HepG2 (cell line): ENCODE data around the gene PDS5B. TPM values are rescaled to one million over a fixed set of nuclear protein-coding genes. Genes with fewer than 3 reads are reported as not detected.
A peak's percentile ranks its signal among the peaks of the same experiment; 100 is the strongest.

Experiments used
- ATAC-seq: fragments of 200-7000 bp; cut with Tn5 transposase; 3 replicates; pipeline ENCODE4 v1.9.1; 2020; ENCODE audit warnings: mild to moderate bottlenecking, moderate library complexity
- BruUV-seq: library from RNA; stranded (reverse); fragments of 400-500 nt; replicated peaks from 2 replicates; lab custom pipeline; 2021; lab: Mats Ljungman, UMichigan
- CTCF ChIA-PET: fragments of 300-600 bp; formaldehyde crosslinking; extraction: SDS; loops from one replicate; lab custom pipeline; 2021; ENCODE audit warnings: low total read pairs, inconsistent platforms, low intra/inter-chr PET ratio; lab: Yijun Ruan, JAX
- POLR2A ChIA-PET: fragments of 350-600 bp; sonication (Branson Sonifier 250); formaldehyde crosslinking; loops from one replicate; lab custom pipeline; 2020; ENCODE audit warnings: antibody characterized with exemption, inconsistent platforms; lab: Yijun Ruan, JAX
- DNase-seq: peaks from one replicate; pipeline ENCODE4 v3.0.0-alpha.2; 2015; ENCODE audit warnings: low spot score
- FAIRE-seq: peaks from 3 replicates; lab custom pipeline; 2011; peaks lifted over from hg19 to GRCh38; lab: Jason Lieb, UNC
- H2AFZ ChIP-seq: one replicate; pipeline ENCODE4 v1.6.1; 2011; ENCODE audit warnings: low read length, inconsistent platforms
- H3K27ac ChIP-seq: fragments of 300-600 bp; 3 replicates; pipeline ENCODE4 v1.8.0; 2011; ENCODE audit warnings: mixed run types, mild to moderate bottlenecking, mixed read lengths, low read length, inconsistent platforms; ENCODE audit not compliant: insufficient read depth; ENCODE audit errors: extremely low read length
- H3K27me3 ChIP-seq, 2 experiments: fragments of 200-600 bp in 1 of 2; 2 replicates in 1 of 2; 3 replicates in 1 of 2; pipeline versions ENCODE4 v1.6.0 to v1.8.0; 2011; ENCODE audit warnings: low read length in 2 of 2, mild to moderate bottlenecking in 2 of 2, moderate library complexity in 2 of 2, inconsistent platforms in 1 of 2; ENCODE audit not compliant: insufficient read depth in 2 of 2, control insufficient read depth in 1 of 2
- H3K36me3 ChIP-seq, 2 experiments: fragments of 200-600 bp in 1 of 2; replicated peaks in 1 of 2; 2 replicates in 1 of 2; 3 replicates in 1 of 2; pipeline versions ENCODE4 v1.5.1 to v1.8.0; 2011; ENCODE audit warnings: low read length in 2 of 2, inconsistent platforms in 1 of 2; ENCODE audit not compliant: insufficient read depth in 2 of 2, control insufficient read depth in 1 of 2
- H3K4me1 ChIP-seq: 2 replicates; pipeline ENCODE4 v1.5.1; 2012; ENCODE audit warnings: low read length, inconsistent platforms; ENCODE audit not compliant: insufficient read depth
- H3K4me2 ChIP-seq: 2 replicates; pipeline ENCODE4 v1.6.0; 2011; ENCODE audit warnings: low read depth, low read length, inconsistent platforms
- H3K4me3 ChIP-seq, 3 experiments: fragments of 200-600 bp in 1 of 3; sonication (generic), shearing (Covaris generic) in 1 of 3; replicated peaks in 1 of 3; 2 replicates each; pipeline ENCODE4 v1.5.1; 2011 to 2016; ENCODE audit warnings: low read length in 3 of 3, inconsistent platforms in 2 of 3, low read depth in 2 of 3, mild to moderate bottlenecking in 2 of 3, control low read depth in 1 of 3, mixed read lengths in 1 of 3; ENCODE audit not compliant: insufficient read depth in 1 of 3
- H3K79me2 ChIP-seq: one replicate; pipeline ENCODE4 v1.6.1; 2011; ENCODE audit warnings: low read length, inconsistent platforms; ENCODE audit not compliant: insufficient read depth
- H3K9ac ChIP-seq: 2 replicates; pipeline ENCODE4 v1.6.0; 2011; ENCODE audit warnings: mild to moderate bottlenecking, low read depth, low read length, inconsistent platforms; ENCODE audit not compliant: insufficient read depth
- H3K9me3 ChIP-seq: 2 replicates; pipeline ENCODE4 v1.5.1; 2012; ENCODE audit warnings: mild to moderate bottlenecking, low read length
- H4K20me1 ChIP-seq: 2 replicates; pipeline ENCODE4 v1.6.0; 2011; ENCODE audit warnings: inconsistent platforms, mild to moderate bottlenecking, low read length, moderate library complexity; ENCODE audit not compliant: insufficient read depth
- HNF4A ChIP-seq: sonication (generic); formaldehyde crosslinking; IDR thresholded peaks from 2 replicates; pipeline ENCODE4 v1.4.0; 2020; ENCODE audit warnings: missing genetic modification reagents
- KDM1A ChIP-seq: IDR thresholded peaks from 2 replicates; pipeline ENCODE4 v1.6.1; 2016; ENCODE audit warnings: missing compliant biosample characterization
- MAFF ChIP-seq: IDR thresholded peaks from 2 replicates; pipeline ENCODE4 v1.6.1; 2011; ENCODE audit warnings: low read depth, low read length, improper control_type of control experiment
- RFXAP ChIP-seq: sonication (generic); formaldehyde crosslinking; IDR thresholded peaks from 2 replicates; pipeline ENCODE4 v1.4.0; 2020; ENCODE audit warnings: missing genetic modification reagents, borderline replicate concordance
- SAP130 ChIP-seq: IDR thresholded peaks from 2 replicates; pipeline ENCODE4 v1.6.1; 2016; ENCODE audit warnings: low read depth
- ZNF441 ChIP-seq: sonication (generic); formaldehyde crosslinking; IDR thresholded peaks from 2 replicates; pipeline ENCODE4 v1.7.0; 2021; ENCODE audit warnings: missing genetic modification reagents, borderline replicate concordance
- ZNF496 ChIP-seq: sonication (generic); formaldehyde crosslinking; IDR thresholded peaks from 2 replicates; pipeline ENCODE4 v1.8.1; 2023; ENCODE audit warnings: mild to moderate bottlenecking, moderate library complexity, missing genetic modification reagents; ENCODE audit not compliant: insufficient replicate concordance
- ZNF629 ChIP-seq: sonication (generic); formaldehyde crosslinking; conservative IDR thresholded peaks from 2 replicates; pipeline ENCODE4 v1.5.0; 2020; ENCODE audit warnings: missing genetic modification reagents
- ZNF850 ChIP-seq: sonication (generic); formaldehyde crosslinking; conservative IDR thresholded peaks from 2 replicates; pipeline ENCODE4 v1.9.0; 2021; ENCODE audit warnings: mild to moderate bottlenecking, missing genetic modification reagents
- WGBS: methylation state at CpG from one replicate; pipeline ENCODE4 v1.1.6; 2017; ENCODE audit warnings: low lambda C conversion rate; 5-methylcytosine and 5-hydroxymethylcytosine counted together
- in situ Hi-C: cut with HindIII; loops from 2 replicates; pipeline ENCODE4 v1.10.0; 2017; ENCODE audit warnings: low pct_unique_long_range_greater_than_20kb; ENCODE audit not compliant: extremely low pct_ligation_motif_present
- intact Hi-C: fragments of 100-400 bp; cut with micrococcal nuclease; formaldehyde crosslinking; loops from one replicate; pipeline ENCODE4 v1.10.0; 2022; ENCODE audit not compliant: unreplicated experiment
- polyA plus RNA-seq, 8 experiments: library from polyadenylated mRNA; depleted of rRNA in 3 of 8; stranded (reverse) in 7 of 8; unstranded in 1 of 8; fragments of >200 nt; fragmentation: Illumina TruSeq in 4 of 8; extraction: Trizol in 4 of 8; gene quantifications; 2 replicates each; pipeline versions ENCODE4 v1.2.1 to v1.2.3, GENCODE V29; 2011 to 2016; ENCODE audit warnings: low read depth in 4 of 8, missing spikeins in 1 of 8, mixed read lengths in 1 of 8; ENCODE audit not compliant: insufficient read depth in 1 of 8
- total RNA-seq, 5 experiments: library from RNA; depleted of rRNA; stranded (reverse); fragments of >200 nt; fragmentation: Illumina TruSeq; extraction: Trizol; gene quantifications; 2 replicates each; pipeline ENCODE4 v1.2.3, GENCODE V29; 2016; ENCODE audit warnings: low read depth in 1 of 5
- TF ChIP-seq, protein P1 (sequence below): sonication (generic); formaldehyde crosslinking; IDR thresholded peaks from 2 replicates; pipeline ENCODE4 v1.4.0; 2020; ENCODE audit warnings: mild to moderate bottlenecking, missing genetic modification reagents

PDS5B gene
- total and polyA plus RNA-seq, 2 of the 13 experiments (the other 11 are each of a cell fraction or from before 2014, with no cell fraction given): 5.8 to 24.6 TPM

- 90% methylated on average over 5 of the region's 5 CpGs for WGBS
- Histone ChIP-seq H3K27me3 (no peaks in the 10 kb centered on the region), H3K4me3 (no peak overlapping the region), H3K27ac (no peak overlapping the region), H3K4me1 (peaks cover 14% of the 10 kb centered on the region), H2AFZ (no peak overlapping the region), H3K9ac (no peak overlapping the region), H3K9me3 (peaks cover 6% of the 10 kb centered on the region; the same call in 1 of the 2 replicates), H3K4me2 (no peak overlapping the region), H3K36me3 (no peaks in the 10 kb centered on the region), H4K20me1 (no peaks in the 10 kb centered on the region), H3K79me2 (peaks cover 92% of the 10 kb centered on the region)
- ChIA-PET CTCF (no interaction called here), POLR2A (no interaction called here)
- DNase-seq: no peak
- in situ Hi-C loops (no loop called here), intact Hi-C loops (no loop called here)
- TF ChIP-seq HNF4A: no peak
- TF ChIP-seq SAP130: no peak
- TF ChIP-seq ZNF496 (CRISPR knock-in tag): no peak
- TF ChIP-seq, protein P1, sequence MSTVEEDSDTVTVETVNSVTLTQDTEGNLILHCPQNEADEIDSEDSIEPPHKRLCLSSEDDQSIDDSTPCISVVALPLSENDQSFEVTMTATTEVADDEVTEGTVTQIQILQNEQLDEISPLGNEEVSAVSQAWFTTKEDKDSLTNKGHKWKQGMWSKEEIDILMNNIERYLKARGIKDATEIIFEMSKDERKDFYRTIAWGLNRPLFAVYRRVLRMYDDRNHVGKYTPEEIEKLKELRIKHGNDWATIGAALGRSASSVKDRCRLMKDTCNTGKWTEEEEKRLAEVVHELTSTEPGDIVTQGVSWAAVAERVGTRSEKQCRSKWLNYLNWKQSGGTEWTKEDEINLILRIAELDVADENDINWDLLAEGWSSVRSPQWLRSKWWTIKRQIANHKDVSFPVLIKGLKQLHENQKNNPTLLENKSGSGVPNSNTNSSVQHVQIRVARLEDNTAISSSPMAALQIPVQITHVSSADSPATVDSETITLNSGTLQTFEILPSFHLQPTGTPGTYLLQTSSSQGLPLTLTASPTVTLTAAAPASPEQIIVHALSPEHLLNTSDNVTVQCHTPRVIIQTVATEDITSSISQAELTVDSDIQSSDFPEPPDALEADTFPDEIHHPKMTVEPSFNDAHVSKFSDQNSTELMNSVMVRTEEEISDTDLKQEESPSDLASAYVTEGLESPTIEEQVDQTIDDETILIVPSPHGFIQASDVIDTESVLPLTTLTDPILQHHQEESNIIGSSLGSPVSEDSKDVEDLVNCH (CRISPR knock-in tag): no peak
- TF ChIP-seq ZNF850 (CRISPR knock-in tag): no peak
- FAIRE-seq: no peak
- BruUV-seq: no TSS peak
- no peak for ATAC-seq
These were observed 30.7 kb downstream of the PDS5B start for GRCh38 chr13:32616883-32617511.

GRCh38 chr13:32622827-32623226 is 36.6 kb downstream of the PDS5B start:
- FAIRE-seq: no peak
- no peaks in the 10 kb centered on the region for H4K20me1 ChIP-seq
- H2AFZ ChIP-seq: no peak overlapping the region
- intact Hi-C loops (no loop called here), in situ Hi-C loops (no loop called here)
- no peak overlapping the region for H3K27ac ChIP-seq
- H3K4me2 ChIP-seq: no peak overlapping the region
- DNase-seq: no peak
- no peak for ATAC-seq
- CTCF ChIA-PET: no interaction called here
- peaks cover 98% of the 10 kb centered on the region for H3K79me2 ChIP-seq
- no TSS peak for BruUV-seq
- no peak overlapping the region for H3K9ac ChIP-seq
- 95% methylated on average over 3 of the region's 3 CpGs for WGBS
- TF ChIP-seq KDM1A (CRISPR knock-in tag) (no peak), RFXAP (CRISPR knock-in tag) (no peak), MAFF (0 out of 2 replicates have a peak, but pooled peaks have one; percentile 2), ZNF441 (CRISPR knock-in tag) (peak; percentile 46; the same call in 1 of the 2 replicates), ZNF629 (CRISPR knock-in tag) (no peak)
- POLR2A ChIA-PET: no interaction called here
- no peak overlapping the region for H3K4me3 ChIP-seq
- no peaks in the 10 kb centered on the region for H3K36me3 ChIP-seq
- peaks cover 35% of the 10 kb centered on the region for H3K4me1 ChIP-seq
- no peaks in the 10 kb centered on the region for H3K27me3 ChIP-seq
- peaks cover 20% of the 10 kb centered on the region for H3K9me3 ChIP-seq
